Measurements from ENCODE around the gene CCN2.

- TF ChIP-seq POLR2A (IDR thresholded peaks at IDR 0.05) (no peak), CTCF (IDR thresholded peaks at IDR 0.05) (no peak)
Observed at GRCh38 chr6:131910956-131911355, 40.2 kb downstream of the CCN2 start.
